ENCODE measurements around the gene NOSIP.

DNA sequence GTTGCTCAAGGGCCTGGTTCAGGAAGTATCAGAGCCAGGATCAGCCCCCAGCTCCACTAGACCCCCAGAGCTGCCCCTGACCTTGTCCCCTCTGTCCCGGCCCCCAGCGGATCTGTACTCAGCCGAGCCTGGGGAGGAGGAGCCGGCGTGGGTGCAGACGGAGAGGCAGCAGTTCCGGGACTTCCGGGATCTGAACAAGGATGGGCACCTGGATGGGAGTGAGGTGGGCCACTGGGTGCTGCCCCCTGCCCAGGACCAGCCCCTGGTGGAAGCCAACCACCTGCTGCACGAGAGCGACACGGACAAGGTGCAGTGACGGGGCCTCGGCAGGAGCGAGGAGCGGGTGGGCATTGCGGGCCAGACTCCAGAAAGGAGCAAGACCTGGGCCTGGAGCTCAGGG is 37.9 kb downstream of the NOSIP start:
- no peak for TF ChIP-seq CTCF (IDR thresholded peaks at IDR 0.05)
- TF ChIP-seq POLR2AphosphoS5 (IDR thresholded peaks at IDR 0.05): no peak
- TF ChIP-seq POLR2A (IDR thresholded peaks at IDR 0.05): no peak
